Measurements from ENCODE around the gene TNRC6A.

DNA sequence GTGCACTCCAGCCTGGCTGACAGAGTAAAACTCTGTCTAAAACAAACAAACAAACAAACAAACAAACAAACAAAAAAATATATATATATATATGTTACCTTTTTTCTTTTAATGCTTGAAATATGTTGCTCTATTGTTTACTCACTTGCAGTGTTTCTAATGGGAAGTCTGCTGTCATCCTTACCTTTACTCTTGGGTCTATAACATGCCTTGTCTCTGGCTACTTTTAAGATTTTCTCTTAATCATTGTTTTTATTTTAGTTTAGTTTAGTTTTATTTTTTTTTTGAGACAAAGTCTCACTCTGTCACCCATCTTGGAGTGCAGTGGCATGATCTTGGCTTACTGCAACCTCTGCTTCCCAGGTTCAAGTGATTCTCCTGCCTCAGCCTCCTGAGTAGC, 16.1 kb upstream of the TNRC6A start:
- TF ChIP-seq, protein P1, sequence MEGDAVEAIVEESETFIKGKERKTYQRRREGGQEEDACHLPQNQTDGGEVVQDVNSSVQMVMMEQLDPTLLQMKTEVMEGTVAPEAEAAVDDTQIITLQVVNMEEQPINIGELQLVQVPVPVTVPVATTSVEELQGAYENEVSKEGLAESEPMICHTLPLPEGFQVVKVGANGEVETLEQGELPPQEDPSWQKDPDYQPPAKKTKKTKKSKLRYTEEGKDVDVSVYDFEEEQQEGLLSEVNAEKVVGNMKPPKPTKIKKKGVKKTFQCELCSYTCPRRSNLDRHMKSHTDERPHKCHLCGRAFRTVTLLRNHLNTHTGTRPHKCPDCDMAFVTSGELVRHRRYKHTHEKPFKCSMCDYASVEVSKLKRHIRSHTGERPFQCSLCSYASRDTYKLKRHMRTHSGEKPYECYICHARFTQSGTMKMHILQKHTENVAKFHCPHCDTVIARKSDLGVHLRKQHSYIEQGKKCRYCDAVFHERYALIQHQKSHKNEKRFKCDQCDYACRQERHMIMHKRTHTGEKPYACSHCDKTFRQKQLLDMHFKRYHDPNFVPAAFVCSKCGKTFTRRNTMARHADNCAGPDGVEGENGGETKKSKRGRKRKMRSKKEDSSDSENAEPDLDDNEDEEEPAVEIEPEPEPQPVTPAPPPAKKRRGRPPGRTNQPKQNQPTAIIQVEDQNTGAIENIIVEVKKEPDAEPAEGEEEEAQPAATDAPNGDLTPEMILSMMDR (conservative IDR thresholded peaks at IDR 0.05), result no peak
- TF ChIP-seq EZH2 (IDR thresholded peaks at IDR 0.05; ENCODE audit: low read depth), result no peak
